Lung (tissue), 12 donors: ENCODE results near the gene E2F4. TPM values are rescaled to one million over a fixed set of nuclear protein-coding genes. Genes with fewer than 3 reads are reported as not detected.

Experiments used
- ATAC-seq: fragments of 200-7000 bp; cut with Tn5 transposase; one replicate; pipeline ENCODE4 v1.9.1; 2020; ENCODE audit warnings: moderate number of reproducible peaks; ENCODE audit not compliant: insufficient read depth, low FRiP score
- DNase-seq, 3 donors: peaks; one replicate each; pipeline ENCODE4 v3.0.0-alpha.2; 2013 to 2017
- H3K27ac ChIP-seq, 2 donors: one replicate each; pipeline ENCODE4 v1.5.1; 2013; ENCODE audit warnings: mild to moderate bottlenecking in 2 of 2, moderate library complexity in 2 of 2, control low read depth in 1 of 2, inconsistent platforms in 1 of 2, low read depth in 1 of 2, low read length in 1 of 2
- H3K27me3 ChIP-seq, 3 donors: one replicate each; pipeline ENCODE4 v1.5.1; 2013; ENCODE audit warnings: low read length in 2 of 3; ENCODE audit not compliant: control insufficient read depth in 3 of 3, insufficient read depth in 3 of 3
- H3K36me3 ChIP-seq, 4 donors: one replicate each; pipeline ENCODE4 v1.5.1; 2013; ENCODE audit warnings: low read length in 4 of 4, mild to moderate bottlenecking in 1 of 4, moderate library complexity in 1 of 4; ENCODE audit not compliant: control insufficient read depth in 4 of 4, insufficient read depth in 4 of 4
- H3K4me1 ChIP-seq, 5 donors: one replicate each; pipeline ENCODE4 v1.5.1; 2013; ENCODE audit warnings: low read length in 5 of 5, mild to moderate bottlenecking in 2 of 5, moderate library complexity in 1 of 5; ENCODE audit not compliant: control insufficient read depth in 5 of 5, insufficient read depth in 5 of 5
- H3K4me3 ChIP-seq: one replicate; pipeline ENCODE4 v1.5.1; 2013; ENCODE audit warnings: mild to moderate bottlenecking, control low read depth, moderate library complexity
- H3K9ac ChIP-seq, 2 donors: one replicate each; pipeline ENCODE4 v1.5.1; 2013; ENCODE audit warnings: low read length in 2 of 2, control low read depth in 1 of 2; ENCODE audit not compliant: insufficient read depth in 1 of 2
- H3K9me3 ChIP-seq, 4 donors: one replicate each; pipeline ENCODE4 v1.5.1; 2013; ENCODE audit warnings: low read length in 3 of 4, mild to moderate bottlenecking in 1 of 4, moderate library complexity in 1 of 4; ENCODE audit not compliant: control insufficient read depth in 4 of 4, insufficient read depth in 3 of 4
- CTCF ChIP-seq: IDR thresholded peaks from 2 replicates; pipeline ENCODE4 v1.5.1; 2012; ENCODE audit warnings: mild to moderate bottlenecking; ENCODE audit errors: control extremely low read depth, extremely low read depth
- WGBS, 2 donors: extraction: QIAGEN DNeasy Blood & Tissue Kit; methylation state at CpG; one replicate each; pipeline ENCODE4 v1.1.7; 2013; 5-methylcytosine and 5-hydroxymethylcytosine counted together
- polyA plus RNA-seq, 2 donors: library from polyadenylated mRNA; stranded (reverse); fragments of 200-250 nt; gene quantifications; one replicate each; pipeline ENCODE4 v1.2.1, GENCODE V29; 2013
- total RNA-seq, 2 donors: library from RNA; depleted of rRNA in 1 of 2; stranded (reverse); fragments of >200 nt in 1 of 2; gene quantifications; one replicate each; pipeline ENCODE4 v1.2.1, GENCODE V29; 2014 to 2021
- donor health status: control.
- donor health status: control.
- donor health status: Bipolar disorder and iron deficiency.
- donor health status: healthy.
- donor health status: DM: yes; HTN: yes; CAD: no.

Gene E2F4
- total and polyA plus RNA-seq, 4 donors = 27.8 to 86.1 (median 56.4) TPM

GRCh38 chr16:67201411-67202345 lies 9.7 kb downstream of the E2F4 start:
- no peak overlapping the region for H3K4me3 ChIP-seq
- H3K4me1 ChIP-seq = peaks cover 0 to 14% (median 0%) of the 10 kb centered on the region in 5 donors
- no peaks in the 10 kb centered on the region for H3K9me3 ChIP-seq
- 96 to 98% methylated on average over 40 of the region's 40 CpGs for WGBS, 2 donors
- DNase-seq = no peak
- no peak for ATAC-seq
- H3K36me3 ChIP-seq = peaks cover 10 to 55% (median 15%) of the 10 kb centered on the region in 4 donors
- no peak overlapping the region for H3K27ac ChIP-seq
- no peaks in the 10 kb centered on the region for H3K27me3 ChIP-seq
- no peak overlapping the region for H3K9ac ChIP-seq
- TF ChIP-seq CTCF = no peak

- H3K36me3 ChIP-seq = peaks cover 6 to 48% (median 11%) of the 10 kb centered on the region in 4 donors
- WGBS, 2 donors = 97% methylated on average over 11 to 12 of the region's 12 CpGs
- no peak for ATAC-seq
These were observed 10.5 kb downstream of the E2F4 start for GRCh38 chr16:67202426-67202825.

GRCh38 chr16:67202956-67203493 lies 11.1 kb downstream of the E2F4 start:
- Histone ChIP-seq H3K4me1 (peaks cover 0 to 13% (median 0%) of the 10 kb centered on the region in 5 donors), H3K9ac (no peak overlapping the region), H3K36me3 (peaks cover 3 to 44% (median 9%) of the 10 kb centered on the region in 4 donors), H3K9me3 (no peaks in the 10 kb centered on the region), H3K27ac (no peak overlapping the region), H3K27me3 (no peaks in the 10 kb centered on the region), H3K4me3 (no peak overlapping the region)
- no peak for ATAC-seq
- TF ChIP-seq CTCF = no peak
- 92% methylated on average over 19 to 23 of the region's 23 CpGs for WGBS, 2 donors
- no peak for DNase-seq

More at GRCh38 chr16:67202426-67202825, 10.5 kb downstream of the E2F4 start:
- Histone ChIP-seq H3K27me3 (no peaks in the 10 kb centered on the region), H3K9ac (no peak overlapping the region), H3K4me3 (no peak overlapping the region), H3K4me1 (peaks cover 0 to 12% (median 0%) of the 10 kb centered on the region in 5 donors), H3K27ac (no peak overlapping the region), H3K9me3 (no peaks in the 10 kb centered on the region)
- no peak for DNase-seq
- TF ChIP-seq CTCF = no peak
